SK-N-SH (cell line): ENCODE data around the gene MB21D2. TPM values are rescaled to one million over a fixed set of nuclear protein-coding genes. Genes with fewer than 3 reads are reported as not detected.

ENCODE experiments used
- CTCF ChIA-PET: fragments of 300-600, 350-600 bp; formaldehyde crosslinking; extraction: SDS; loops from one replicate; lab custom pipeline; 2021; lab: Yijun Ruan, JAX
- POLR2A ChIA-PET: fragments of 350-600 bp; sonication (Branson Sonifier 250); formaldehyde crosslinking; extraction: SDS; loops from one replicate; lab custom pipeline; 2020; ENCODE audit warnings: antibody characterized with exemption, inconsistent platforms; lab: Yijun Ruan, JAX
- DNase-seq: peaks from one replicate; pipeline ENCODE4 v3.0.0; 2012
- H2AFZ ChIP-seq: fragments of 200-600 bp; sonication (generic); 2 replicates; pipeline ENCODE4 v1.8.1; 2016; ENCODE audit warnings: antibody characterized with exemption, mild to moderate bottlenecking, low read depth
- H3F3A ChIP-seq: fragments of 200-600 bp; sonication (generic); replicated peaks from 2 replicates; pipeline ENCODE3; 2016; ENCODE audit warnings: antibody characterized with exemption, mild to moderate bottlenecking; ENCODE audit not compliant: insufficient read depth
- H3K27ac ChIP-seq, 2 experiments: fragments of 200-500 bp in 1 of 2; fragments of 200-600 bp in 1 of 2; sonication (Bioruptor generic) in 1 of 2; sonication (generic), shearing (Covaris generic) in 1 of 2; 2 replicates each; pipeline versions ENCODE4 v1.5.1 to v1.6.1; 2014 to 2016; ENCODE audit warnings: low read depth in 2 of 2, inconsistent platforms in 1 of 2, low read length in 1 of 2, mild to moderate bottlenecking in 1 of 2, mixed read lengths in 1 of 2
- H3K27me3 ChIP-seq: fragments of 200-600 bp; sonication (generic), shearing (Covaris generic); 2 replicates; pipeline ENCODE4 v1.6.1; 2016; ENCODE audit warnings: mixed run types; ENCODE audit not compliant: insufficient read depth
- H3K36me3 ChIP-seq, 2 experiments: fragments of 200-500 bp in 1 of 2; fragments of 200-600 bp in 1 of 2; sonication (Bioruptor generic) in 1 of 2; sonication (generic) in 1 of 2; replicated peaks in 1 of 2; 2 replicates each; pipeline versions ENCODE3 to v1.5.1; 2014 to 2016; ENCODE audit warnings: low read length in 1 of 2, mild to moderate bottlenecking in 1 of 2; ENCODE audit not compliant: insufficient read depth in 2 of 2, control insufficient read depth in 1 of 2
- H3K4me1 ChIP-seq, 2 experiments: fragments of 200-500 bp in 1 of 2; fragments of 200-600 bp in 1 of 2; sonication (Bioruptor generic) in 1 of 2; sonication (generic), shearing (Covaris generic) in 1 of 2; 2 replicates each; pipeline versions ENCODE4 v1.5.1 to v1.6.1; 2014 to 2016; ENCODE audit warnings: low read depth in 1 of 2, low read length in 1 of 2, mixed run types in 1 of 2; ENCODE audit not compliant: insufficient read depth in 2 of 2, control insufficient read depth in 1 of 2
- H3K4me2 ChIP-seq: fragments of 200-600 bp; sonication (generic), shearing (Covaris generic); 2 replicates; pipeline ENCODE4 v1.6.1; 2017; ENCODE audit warnings: mixed run types
- H3K4me3 ChIP-seq, 2 experiments: fragments of 200-500 bp in 1 of 2; fragments of 200-600 bp in 1 of 2; sonication (Bioruptor generic) in 1 of 2; sonication (generic), shearing (Covaris generic) in 1 of 2; 2 replicates each; pipeline versions ENCODE4 v1.5.1 to v1.8.1; 2014 to 2016; ENCODE audit warnings: low read depth in 2 of 2, inconsistent platforms in 1 of 2, low read length in 1 of 2, mild to moderate bottlenecking in 1 of 2, mixed read lengths in 1 of 2, moderate library complexity in 1 of 2
- H3K79me2 ChIP-seq: fragments of 200-600 bp; sonication (generic); 2 replicates; pipeline ENCODE4 v1.8.1; 2017; ENCODE audit warnings: mild to moderate bottlenecking; ENCODE audit not compliant: insufficient read depth
- H3K9ac ChIP-seq: fragments of 200-600 bp; sonication (generic); 2 replicates; pipeline ENCODE4 v1.6.1; 2017; ENCODE audit warnings: mixed run types
- H3K9me2 ChIP-seq: fragments of 200-600 bp; sonication (generic); 2 replicates; pipeline ENCODE4 v1.6.1; 2017; ENCODE audit warnings: mixed run types
- H3K9me3 ChIP-seq: fragments of 200-600 bp; sonication (generic); 2 replicates; pipeline ENCODE4 v1.6.1; 2017; ENCODE audit warnings: mixed run types, mild to moderate bottlenecking, moderate library complexity
- H4K20me1 ChIP-seq: fragments of 200-600 bp; sonication (generic); 2 replicates; pipeline ENCODE4 v1.6.1; 2017; ENCODE audit warnings: mild to moderate bottlenecking, mixed run types; ENCODE audit not compliant: insufficient read depth
- CTCF ChIP-seq: fragments of 200-600 bp; sonication (generic); IDR thresholded peaks from 2 replicates; pipeline ENCODE4 v1.6.1; 2017; ENCODE audit warnings: antibody characterized with exemption, mild to moderate bottlenecking, moderate library complexity
- EZH2phosphoT487 ChIP-seq: fragments of 200-600 bp; sonication (generic); IDR thresholded peaks from 2 replicates; pipeline ENCODE4 v1.6.1; 2017; ENCODE audit warnings: low read depth, mixed run types, mild to moderate bottlenecking, antibody characterized with exemption, moderate library complexity, borderline replicate concordance
- GABPA ChIP-seq: IDR thresholded peaks from 2 replicates; pipeline ENCODE4 v1.4.0; 2012; ENCODE audit warnings: low read depth, mild to moderate bottlenecking
- IRF3 ChIP-seq: fragments of 150-350 bp; IDR thresholded peaks from 2 replicates; pipeline ENCODE4 v1.6.1; 2016; ENCODE audit warnings: mild to moderate bottlenecking, low read depth, low read length
- MAX ChIP-seq: IDR thresholded peaks from 2 replicates; pipeline ENCODE4 v1.4.0; 2012; ENCODE audit warnings: low read depth
- NFIC ChIP-seq: IDR thresholded peaks from 2 replicates; pipeline ENCODE4 v1.4.0; 2012; ENCODE audit warnings: borderline replicate concordance
- NRF1 ChIP-seq: IDR thresholded peaks from 2 replicates; pipeline ENCODE4 v1.6.1; 2012; ENCODE audit warnings: low read depth, mild to moderate bottlenecking, low read length
- PBX3 ChIP-seq: IDR thresholded peaks from 2 replicates; pipeline ENCODE4; 2012
- POLR2AphosphoS5 ChIP-seq: IDR thresholded peaks from 2 replicates; pipeline ENCODE4 v1.6.1; 2012; ENCODE audit warnings: low read depth, low read length
- RAD21 ChIP-seq: IDR thresholded peaks from 2 replicates; pipeline ENCODE4 v1.6.1; 2012; ENCODE audit warnings: mild to moderate bottlenecking, low read length
- SMC3 ChIP-seq: IDR thresholded peaks from 2 replicates; pipeline ENCODE4 v1.6.1; 2012; ENCODE audit warnings: low read depth, low read length, improper control_type of control experiment
- TAF1 ChIP-seq: IDR thresholded peaks from 2 replicates; pipeline ENCODE4 v1.6.1; 2012; ENCODE audit warnings: low read depth, mild to moderate bottlenecking, low read length, moderate library complexity, borderline replicate concordance
- TCF12 ChIP-seq: IDR thresholded peaks from 2 replicates; pipeline ENCODE4 v1.4.0; 2012
- ZBTB33 ChIP-seq: IDR thresholded peaks from 2 replicates; pipeline ENCODE4 v1.4.0; 2012; ENCODE audit warnings: low read depth, borderline replicate concordance
- WGBS: methylation state at CpG from one replicate; pipeline ENCODE4 v1.1.6; 2017; ENCODE audit warnings: low lambda C conversion rate; 5-methylcytosine and 5-hydroxymethylcytosine counted together
- polyA plus RNA-seq, 3 experiments: library from polyadenylated mRNA; depleted of rRNA; stranded (reverse); fragments of >200 nt; gene quantifications; 2 replicates each; pipeline ENCODE4 v1.2.3, GENCODE V29; 2012
- TF ChIP-seq, protein P1 (sequence below): IDR thresholded peaks from 2 replicates; pipeline ENCODE4 v1.4.0; 2012; ENCODE audit warnings: low read depth, borderline replicate concordance
- TF ChIP-seq, protein P2 (sequence below): fragments of 150-350 bp; IDR thresholded peaks from 2 replicates; pipeline ENCODE4 v1.6.1; 2017; ENCODE audit warnings: antibody characterized with exemption, low read length, low read depth, borderline replicate concordance
- TF ChIP-seq, protein P3 (sequence below): IDR thresholded peaks from 2 replicates; pipeline ENCODE4 v1.6.1; 2012; ENCODE audit warnings: mild to moderate bottlenecking, low read depth, low read length, moderate library complexity

The MB21D2 gene
- polyA plus RNA-seq, 1 of the 3 experiments (the other 2 are of a cell fraction) = 12.7 TPM

DNA sequence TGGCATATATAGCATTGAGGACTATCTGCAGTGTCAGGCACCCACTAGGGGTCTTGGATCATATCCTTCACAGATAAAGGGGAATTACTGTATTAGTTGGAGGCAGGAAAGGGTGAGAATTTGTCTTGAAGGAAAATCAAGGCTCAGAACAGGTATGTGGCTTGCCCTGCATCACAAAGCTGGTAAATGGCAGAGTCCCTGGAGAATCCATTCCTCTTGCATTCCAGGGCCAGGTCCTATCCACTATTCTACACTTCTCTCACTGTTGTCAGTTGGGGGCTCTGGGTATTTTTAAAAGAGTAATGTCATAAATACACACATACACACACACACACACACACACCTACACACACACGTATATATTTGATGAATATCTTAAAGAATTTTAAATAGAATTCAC is 170.5 kb downstream of the MB21D2 start:
- WGBS = 0% methylated on average over 1 of the region's 1 CpG
- H3K9ac ChIP-seq = no peak overlapping the region
- H2AFZ ChIP-seq = no peak overlapping the region
- no peaks in the 10 kb centered on the region for H3K79me2 ChIP-seq
- H3K9me3 ChIP-seq = no peaks in the 10 kb centered on the region
- no peaks in the 10 kb centered on the region for H3F3A ChIP-seq
- H3K4me1 ChIP-seq = no peaks in the 10 kb centered on the region
- DNase-seq = no peak
- CTCF ChIA-PET = no interaction called here
- no peaks in the 10 kb centered on the region for H4K20me1 ChIP-seq
- H3K36me3 ChIP-seq = no peaks in the 10 kb centered on the region
- no peak overlapping the region for H3K4me2 ChIP-seq
- no peak overlapping the region for H3K4me3 ChIP-seq
- H3K9me2 ChIP-seq = no peaks in the 10 kb centered on the region
- no peak for TF ChIP-seq EZH2phosphoT487
- TF ChIP-seq POLR2AphosphoS5 = no peak
- no peak for TF ChIP-seq SMC3
- TF ChIP-seq, protein P1, sequence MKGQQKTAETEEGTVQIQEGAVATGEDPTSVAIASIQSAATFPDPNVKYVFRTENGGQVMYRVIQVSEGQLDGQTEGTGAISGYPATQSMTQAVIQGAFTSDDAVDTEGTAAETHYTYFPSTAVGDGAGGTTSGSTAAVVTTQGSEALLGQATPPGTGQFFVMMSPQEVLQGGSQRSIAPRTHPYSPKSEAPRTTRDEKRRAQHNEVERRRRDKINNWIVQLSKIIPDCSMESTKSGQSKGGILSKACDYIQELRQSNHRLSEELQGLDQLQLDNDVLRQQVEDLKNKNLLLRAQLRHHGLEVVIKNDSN = no peak
- TF ChIP-seq GABPA = no peak
- TF ChIP-seq NFIC = no peak
- TF ChIP-seq RAD21 = no peak
- TF ChIP-seq, protein P2, sequence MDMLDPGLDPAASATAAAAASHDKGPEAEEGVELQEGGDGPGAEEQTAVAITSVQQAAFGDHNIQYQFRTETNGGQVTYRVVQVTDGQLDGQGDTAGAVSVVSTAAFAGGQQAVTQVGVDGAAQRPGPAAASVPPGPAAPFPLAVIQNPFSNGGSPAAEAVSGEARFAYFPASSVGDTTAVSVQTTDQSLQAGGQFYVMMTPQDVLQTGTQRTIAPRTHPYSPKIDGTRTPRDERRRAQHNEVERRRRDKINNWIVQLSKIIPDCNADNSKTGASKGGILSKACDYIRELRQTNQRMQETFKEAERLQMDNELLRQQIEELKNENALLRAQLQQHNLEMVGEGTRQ = no peak
- TF ChIP-seq CTCF = no peak
- no peak for TF ChIP-seq NRF1
- no peak for TF ChIP-seq TCF12
- TF ChIP-seq ZBTB33 = no peak
- no peak for TF ChIP-seq IRF3
- TF ChIP-seq TAF1 = no peak
- TF ChIP-seq, protein P3, sequence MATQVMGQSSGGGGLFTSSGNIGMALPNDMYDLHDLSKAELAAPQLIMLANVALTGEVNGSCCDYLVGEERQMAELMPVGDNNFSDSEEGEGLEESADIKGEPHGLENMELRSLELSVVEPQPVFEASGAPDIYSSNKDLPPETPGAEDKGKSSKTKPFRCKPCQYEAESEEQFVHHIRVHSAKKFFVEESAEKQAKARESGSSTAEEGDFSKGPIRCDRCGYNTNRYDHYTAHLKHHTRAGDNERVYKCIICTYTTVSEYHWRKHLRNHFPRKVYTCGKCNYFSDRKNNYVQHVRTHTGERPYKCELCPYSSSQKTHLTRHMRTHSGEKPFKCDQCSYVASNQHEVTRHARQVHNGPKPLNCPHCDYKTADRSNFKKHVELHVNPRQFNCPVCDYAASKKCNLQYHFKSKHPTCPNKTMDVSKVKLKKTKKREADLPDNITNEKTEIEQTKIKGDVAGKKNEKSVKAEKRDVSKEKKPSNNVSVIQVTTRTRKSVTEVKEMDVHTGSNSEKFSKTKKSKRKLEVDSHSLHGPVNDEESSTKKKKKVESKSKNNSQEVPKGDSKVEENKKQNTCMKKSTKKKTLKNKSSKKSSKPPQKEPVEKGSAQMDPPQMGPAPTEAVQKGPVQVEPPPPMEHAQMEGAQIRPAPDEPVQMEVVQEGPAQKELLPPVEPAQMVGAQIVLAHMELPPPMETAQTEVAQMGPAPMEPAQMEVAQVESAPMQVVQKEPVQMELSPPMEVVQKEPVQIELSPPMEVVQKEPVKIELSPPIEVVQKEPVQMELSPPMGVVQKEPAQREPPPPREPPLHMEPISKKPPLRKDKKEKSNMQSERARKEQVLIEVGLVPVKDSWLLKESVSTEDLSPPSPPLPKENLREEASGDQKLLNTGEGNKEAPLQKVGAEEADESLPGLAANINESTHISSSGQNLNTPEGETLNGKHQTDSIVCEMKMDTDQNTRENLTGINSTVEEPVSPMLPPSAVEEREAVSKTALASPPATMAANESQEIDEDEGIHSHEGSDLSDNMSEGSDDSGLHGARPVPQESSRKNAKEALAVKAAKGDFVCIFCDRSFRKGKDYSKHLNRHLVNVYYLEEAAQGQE = no peak
- no peak for TF ChIP-seq PBX3
- no peak for TF ChIP-seq MAX
- H3K27me3 ChIP-seq = no peaks in the 10 kb centered on the region
- H3K27ac ChIP-seq = no peak overlapping the region
- POLR2A ChIA-PET = no interaction called here
